Pancreas (tissue), 10 donors: ENCODE results near the gene DLG1. TPM values are rescaled to one million over a fixed set of nuclear protein-coding genes. Genes with fewer than 3 reads are reported as not detected.
A peak's percentile ranks its signal among the peaks of the same experiment; 100 is the strongest.

Source experiments
- ATAC-seq, 4 donors: fragments of 200-7000 bp; cut with Tn5 transposase; one replicate each; pipeline versions ENCODE4 v1.8.0 to v1.9.1; 2020; ENCODE audit warnings: mild to moderate bottlenecking in 4 of 4, moderate library complexity in 4 of 4
- DNase-seq, 6 donors: peaks; one replicate each; pipeline ENCODE4 v3.0.0-alpha.2; 2020
- FAIRE-seq: peaks from 2 replicates; lab custom pipeline; 2012; peaks lifted over from hg19 to GRCh38; lab: Jason Lieb, UNC
- H3K27ac ChIP-seq, 4 donors: fragments of 200-600 bp; sonication (generic); 1 replicate in 3 of 4; 2 replicates in 1 of 4; pipeline versions ENCODE4 v1.5.0 to v1.8.0; 2020
- H3K27me3 ChIP-seq, 4 donors: fragments of 200-600 bp; one replicate each; pipeline ENCODE4 v1.8.0; 2021
- H3K36me3 ChIP-seq, 3 donors: fragments of 200-600 bp; sonication (generic) in 1 of 3; one replicate each; pipeline versions ENCODE4 v1.5.0 to v1.8.0; 2020 to 2021
- H3K4me1 ChIP-seq, 3 donors: fragments of 200-600 bp; one replicate each; pipeline ENCODE4 v1.8.0; 2021
- H3K4me3 ChIP-seq, 4 donors: fragments of 200-600 bp; sonication (generic) in 2 of 4; one replicate each; pipeline versions ENCODE4 v1.5.0 to v1.8.0; 2020 to 2021
- H3K9me3 ChIP-seq, 4 donors: fragments of 200-600 bp; one replicate each; pipeline ENCODE4 v1.8.0; 2021
- WGBS, 2 donors: extraction: QIAGEN DNeasy Blood & Tissue Kit; methylation state at CpG; one replicate each; pipeline ENCODE4 v1.1.7; 2013; 5-methylcytosine and 5-hydroxymethylcytosine counted together
- intact Hi-C, 3 donors: fragments of 100-400 bp; cut with DNase I; formaldehyde crosslinking; loops; one replicate each; pipeline versions ENCODE4 v1.11.1 to v1.14.2; 2022
- polyA plus RNA-seq, 2 donors: library from polyadenylated mRNA; stranded (reverse); fragments of 200-250 nt; gene quantifications; one replicate each; pipeline ENCODE4 v1.2.3, GENCODE V29; 2013
- total RNA-seq, 6 donors: library from RNA; stranded (reverse); fragmentation: NEBNext Ultra II Directional in 4 of 6; extraction: Animal tissue kit (Norgen Biotek cat#: 25700) in 4 of 6; gene quantifications; one replicate each; pipeline versions ENCODE4 v1.2.1 to v1.2.4, GENCODE V29; 2021 to 2023
- TF ChIP-seq, protein P1 (sequence below), 4 donors: fragments of 200-600 bp; sonication (generic) in 3 of 4; IDR thresholded peaks; one replicate each; pipeline versions ENCODE4 v1.5.0 to v1.8.0; 2021; ENCODE audit warnings: antibody characterized with exemption in 4 of 4
- donor health status: healthy with polysubstance abuse.
- donor health status: DM: no; HTN: no; CAD: no; lungs with moderate emphysema.
- donor health status: DM: no; HTN: no; CAD: no.
- donor health status: control.
- donor health status: control.
- donor health status: Bipolar disorder and iron deficiency.
- donor health status: DM: yes; HTN: yes; CAD: no.
- donor health status: DM: no; HTN: no; CAD: no.
- donor health status: DM: no; HTN: no; CAD: no.
- donor health status: DM: yes; HTN: yes; CAD: no.

DLG1 gene
- total RNA-seq (10 to 100 TPM; 21.3 to 47.9 (median 35.0) TPM), polyA plus RNA-seq (10 to 100 TPM; 15.9 to 20.5 TPM)

- peak within 1 kb of the TSS; percentile 81 to 92 (median 90) for H3K27ac ChIP-seq
- H3K4me1 ChIP-seq: peaks cover 13 to 25% (median 19%) of the 10 kb centered on the region in 3 donors
- DNase-seq: peak; percentile 88 to 93 (median 90)
- no peaks in the 10 kb centered on the region for H3K27me3 ChIP-seq
- H3K36me3 ChIP-seq: no peaks in the 10 kb centered on the region
- TF ChIP-seq, protein P1, sequence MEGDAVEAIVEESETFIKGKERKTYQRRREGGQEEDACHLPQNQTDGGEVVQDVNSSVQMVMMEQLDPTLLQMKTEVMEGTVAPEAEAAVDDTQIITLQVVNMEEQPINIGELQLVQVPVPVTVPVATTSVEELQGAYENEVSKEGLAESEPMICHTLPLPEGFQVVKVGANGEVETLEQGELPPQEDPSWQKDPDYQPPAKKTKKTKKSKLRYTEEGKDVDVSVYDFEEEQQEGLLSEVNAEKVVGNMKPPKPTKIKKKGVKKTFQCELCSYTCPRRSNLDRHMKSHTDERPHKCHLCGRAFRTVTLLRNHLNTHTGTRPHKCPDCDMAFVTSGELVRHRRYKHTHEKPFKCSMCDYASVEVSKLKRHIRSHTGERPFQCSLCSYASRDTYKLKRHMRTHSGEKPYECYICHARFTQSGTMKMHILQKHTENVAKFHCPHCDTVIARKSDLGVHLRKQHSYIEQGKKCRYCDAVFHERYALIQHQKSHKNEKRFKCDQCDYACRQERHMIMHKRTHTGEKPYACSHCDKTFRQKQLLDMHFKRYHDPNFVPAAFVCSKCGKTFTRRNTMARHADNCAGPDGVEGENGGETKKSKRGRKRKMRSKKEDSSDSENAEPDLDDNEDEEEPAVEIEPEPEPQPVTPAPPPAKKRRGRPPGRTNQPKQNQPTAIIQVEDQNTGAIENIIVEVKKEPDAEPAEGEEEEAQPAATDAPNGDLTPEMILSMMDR (IDR thresholded peaks at IDR 0.05): no peak
- peak; percentile 84 to 94 (median 87) for ATAC-seq
- WGBS, 2 donors: 0 to 1% methylated on average over 29 of the region's 29 CpGs
- intact Hi-C loops: no loop called here
- peak within 1 kb of the TSS; percentile 85 to 98 (median 96) for H3K4me3 ChIP-seq
- no peak for FAIRE-seq
- H3K9me3 ChIP-seq: no peaks in the 10 kb centered on the region
These were observed at the start of gene DLG1 for GRCh38 chr3:197298341-197298944. DLG1 (minus strand) TSS chr3:197298612; CDS start chr3:197297204, 1,408 bp downstream.

GRCh38 chr3:197348014-197348413 is 49.6 kb upstream of the DLG1 start:
- no peaks in the 10 kb centered on the region for H3K4me1 ChIP-seq
- no peak overlapping the region for H3K4me3 ChIP-seq
- WGBS, 2 donors: 90 to 97% methylated on average over 6 of the region's 6 CpGs
- ATAC-seq (no peak), DNase-seq (no peak), FAIRE-seq (no peak)
- H3K9me3 ChIP-seq: no peaks in the 10 kb centered on the region
- no peaks in the 10 kb centered on the region for H3K36me3 ChIP-seq
- TF ChIP-seq, protein P1 (IDR thresholded peaks at IDR 0.05): no peak
- intact Hi-C loops: no loop called here
- H3K27me3 ChIP-seq: no peaks in the 10 kb centered on the region
- no peak overlapping the region for H3K27ac ChIP-seq

GRCh38 chr3:197345390-197345789 is 47.0 kb upstream of the DLG1 start:
- intact Hi-C loops: no loop called here
- no peak for ATAC-seq
- no peak for DNase-seq
- no peaks in the 10 kb centered on the region for H3K27me3 ChIP-seq
- no peaks in the 10 kb centered on the region for H3K9me3 ChIP-seq
- H3K36me3 ChIP-seq: no peaks in the 10 kb centered on the region
- H3K4me3 ChIP-seq: no peak overlapping the region
- FAIRE-seq: no peak
- 64 to 74% methylated on average over 4 of the region's 4 CpGs for WGBS, 2 donors
- no peaks in the 10 kb centered on the region for H3K4me1 ChIP-seq
- TF ChIP-seq, protein P1 (IDR thresholded peaks at IDR 0.05): no peak
- H3K27ac ChIP-seq: no peak overlapping the region

GRCh38 chr3:197344582-197345318 is 46.3 kb upstream of the DLG1 start:
- intact Hi-C loops: no loop called here
- Histone ChIP-seq H3K27me3 (no peaks in the 10 kb centered on the region), H3K9me3 (no peaks in the 10 kb centered on the region), H3K4me1 (no peaks in the 10 kb centered on the region), H3K4me3 (no peak overlapping the region), H3K36me3 (no peaks in the 10 kb centered on the region), H3K27ac (no peak overlapping the region)
- FAIRE-seq: no peak
- no peak for DNase-seq
- 88 to 90% methylated on average over 11 of the region's 11 CpGs for WGBS, 2 donors
- no peak for ATAC-seq
- TF ChIP-seq, protein P1 (IDR thresholded peaks at IDR 0.05): no peak
